HG03108 (cell line): ENCODE results near the gene RIC1.

Source experiments
- ATAC-seq: cut with Tn5 transposase; IDR thresholded peaks from one replicate; pipeline ENCODE4 v1.9.1; 2021; ENCODE audit warnings: moderate library complexity; ENCODE audit not compliant: unreplicated experiment

RIC1 gene

GRCh38 chr9:5820425-5820824 is 191.5 kb downstream of the RIC1 start:
- no peak for ATAC-seq

GRCh38 chr9:5825223-5825622 is 196.3 kb downstream of the RIC1 start:
- ATAC-seq, result no peak
